Activated effector memory CD4-positive, alpha-beta T cell treated with anti-CD3 and anti-CD28 coated beads, Interleukin-2, amount 50 U/mL, for 16 hours (primary cell): ENCODE data around the gene VAV2.
"Not testable (repeated sequence)": the region's sequence is repeated elsewhere in the genome, so short reads cannot be mapped to it uniquely, and the experiment has no call there.

Experiments used
- DNase-seq: peaks from one replicate; pipeline ENCODE4 v3.0.0-alpha.2; 2020

The VAV2 gene

GRCh38 chr9:133933426-133934026 is 58.6 kb downstream of the VAV2 start:
- DNase-seq, result no peak

- DNase-seq, result no peak
Measured at GRCh38 chr9:133932633-133933032, 59.5 kb downstream of the VAV2 start.

GRCh38 chr9:133932181-133932580 is 59.9 kb downstream of the VAV2 start:
- no peak for DNase-seq

- no peak for DNase-seq
Measured at GRCh38 chr9:133930682-133931485, 61.2 kb downstream of the VAV2 start.

- DNase-seq, result no peak
Measured at GRCh38 chr9:133930046-133930681, 62.0 kb downstream of the VAV2 start.

GRCh38 chr9:133929599-133929998 is 62.5 kb downstream of the VAV2 start:
- no peak for DNase-seq

GRCh38 chr9:133928248-133928764 is 63.8 kb downstream of the VAV2 start:
- no peak for DNase-seq

GRCh38 chr9:133927041-133927440 is 65.1 kb downstream of the VAV2 start:
- DNase-seq, result no peak

GRCh38 chr9:133926165-133926856 is 65.8 kb downstream of the VAV2 start:
- DNase-seq, result no peak

GRCh38 chr9:133924453-133924852 is 67.7 kb downstream of the VAV2 start:
- no peak for DNase-seq

GRCh38 chr9:133923608-133924007 is 68.5 kb downstream of the VAV2 start:
- not testable (repeated sequence) for DNase-seq

GRCh38 chr9:133921866-133922265 is 70.3 kb downstream of the VAV2 start:
- DNase-seq, result no peak

GRCh38 chr9:133920471-133920870 is 71.7 kb downstream of the VAV2 start:
- DNase-seq, result no peak

- no peak for DNase-seq
Measured at GRCh38 chr9:133919253-133920115, 72.6 kb downstream of the VAV2 start.

GRCh38 chr9:133918111-133918813 is 73.9 kb downstream of the VAV2 start:
- no peak for DNase-seq

- DNase-seq, result no peak
Measured at GRCh38 chr9:133917375-133917774, 74.7 kb downstream of the VAV2 start.

- DNase-seq, result no peak
Measured at GRCh38 chr9:133916159-133916541, 76.0 kb downstream of the VAV2 start.

GRCh38 chr9:133915534-133916158 is 76.5 kb downstream of the VAV2 start:
- DNase-seq, result no peak

- no peak for DNase-seq
Measured at GRCh38 chr9:133914442-133915342, 77.4 kb downstream of the VAV2 start.
